ENCODE measurements around the gene HHAT.

The HHAT gene

GRCh38 chr1:210328746-210329503 is at the start of gene HHAT:
Gene HHAT, plus strand, starts transcription at chr1:210328902. Its CDS starts 20,074 bp downstream, at chr1:210348976.
- DNase-seq (ENCODE audit: low read depth in 2 of 2), result peak; percentile 30 to 50

DNA sequence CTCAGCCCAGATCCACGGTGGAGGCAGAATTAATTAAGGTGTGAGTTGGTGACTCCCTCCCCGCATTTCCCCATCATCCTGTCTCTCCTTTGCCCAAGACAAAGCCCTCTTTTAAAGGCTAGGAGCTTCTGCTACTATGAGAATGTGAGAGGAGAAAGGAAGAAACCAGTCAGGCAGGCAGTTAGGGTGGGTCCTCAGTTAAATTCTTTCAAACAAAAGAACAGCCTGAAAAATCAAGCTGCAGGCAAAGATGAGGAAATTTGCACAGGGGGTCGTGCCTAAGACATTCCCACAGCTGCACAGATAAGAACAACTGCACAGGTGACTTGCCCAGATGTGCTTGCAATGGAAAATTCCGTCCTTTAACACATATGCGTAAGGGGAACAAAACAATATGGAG is 48.5 kb upstream of the HHAT start:
- no peak for DNase-seq (ENCODE audit: low read depth in 2 of 2)

GRCh38 chr1:210288116-210288515 is 40.6 kb upstream of the HHAT start:
- no peak for DNase-seq (ENCODE audit: low read depth in 2 of 2)

- no peak for DNase-seq (ENCODE audit: low read depth in 2 of 2)
These were observed 39.5 kb upstream of the HHAT start for GRCh38 chr1:210289248-210289647.

DNA sequence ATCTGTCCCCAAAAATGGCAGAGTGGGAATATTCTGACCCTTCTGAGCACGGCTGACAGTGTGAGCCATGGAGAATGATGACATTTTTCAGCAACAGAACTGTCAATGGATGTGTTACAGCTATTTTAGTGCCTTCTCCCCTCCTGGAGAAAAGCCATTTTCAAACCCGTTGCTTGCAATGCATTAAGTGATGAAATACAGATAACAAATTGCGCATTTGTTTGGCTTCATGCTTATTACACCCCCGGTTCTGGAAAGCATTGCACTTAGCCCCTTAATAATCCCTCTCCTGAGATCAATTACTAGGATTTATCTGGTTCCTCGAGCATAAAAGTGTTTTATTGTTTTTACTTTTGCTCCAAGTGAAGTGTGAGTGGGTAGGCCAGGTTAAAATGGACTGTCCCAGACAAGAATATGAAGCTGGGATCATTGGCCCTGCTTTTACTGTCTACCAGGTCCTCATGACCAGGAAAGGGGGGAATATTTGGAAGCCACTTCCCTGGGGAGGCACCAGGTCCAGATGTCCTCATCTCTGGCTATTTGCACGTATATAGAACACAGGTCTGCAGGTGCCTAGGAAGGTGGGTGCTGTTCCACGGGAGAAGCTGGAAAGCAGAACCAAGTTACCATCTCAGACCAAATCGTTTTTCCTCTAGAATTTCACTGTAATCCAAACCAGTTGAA is 37.5 kb upstream of the HHAT start:
- DNase-seq (ENCODE audit: low read depth in 2 of 2), result no peak

DNA sequence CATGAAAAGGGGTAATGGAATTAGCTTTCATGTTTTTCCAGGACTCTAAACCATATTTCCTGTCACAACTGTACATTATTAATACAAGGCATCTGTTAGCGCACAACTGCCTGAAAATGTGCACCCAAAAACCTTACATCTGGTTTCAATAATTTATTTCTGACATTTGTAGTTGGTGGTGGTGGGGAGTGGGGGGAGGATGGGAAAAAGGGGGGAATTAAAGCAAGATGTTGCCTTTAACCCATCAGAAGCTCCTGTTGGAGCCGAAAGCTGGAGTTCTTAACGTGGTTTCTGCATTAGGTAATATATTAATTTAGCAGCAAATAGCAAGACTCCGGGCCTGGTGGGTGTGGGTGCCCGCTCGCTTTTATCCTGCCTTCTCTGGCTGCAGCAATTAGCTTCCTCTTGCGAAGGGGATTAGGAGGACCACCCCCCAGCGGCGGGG is 36.9 kb upstream of the HHAT start:
- DNase-seq (ENCODE audit: low read depth in 2 of 2), result no peak

DNA sequence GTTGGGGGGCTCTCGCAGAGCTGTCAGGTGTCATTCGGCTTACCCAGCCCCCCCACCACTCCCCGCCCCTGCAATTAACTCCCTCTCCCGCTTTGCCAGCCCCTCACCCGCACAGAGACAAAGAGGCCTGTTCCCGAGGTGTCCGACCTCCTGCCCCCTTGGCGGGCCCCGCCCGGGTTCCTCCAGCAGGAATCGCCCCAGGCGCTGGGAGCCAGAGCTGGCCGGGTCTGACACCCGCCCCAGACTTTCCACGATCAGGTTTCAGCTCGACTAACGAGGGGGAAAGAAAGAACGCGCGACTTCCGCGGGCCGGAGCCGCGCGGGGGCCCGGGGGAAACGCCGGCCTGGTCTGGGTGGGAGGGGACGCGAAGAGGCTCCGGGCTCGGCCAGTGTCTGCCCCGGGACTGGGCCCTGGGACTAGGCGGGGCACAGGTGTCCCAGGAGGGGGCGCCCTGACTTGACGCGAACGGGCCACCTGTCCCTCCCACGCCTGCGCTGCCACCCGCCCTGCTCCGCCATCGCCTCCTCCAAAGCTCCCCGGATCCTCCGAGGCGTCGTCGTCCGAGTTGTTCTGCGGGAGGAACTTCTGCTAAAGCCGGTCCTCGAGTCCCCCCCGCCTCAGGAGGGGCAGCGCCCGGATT is 36.4 kb upstream of the HHAT start:
- peak; percentile 8 to 29 for DNase-seq (ENCODE audit: low read depth in 2 of 2)

- no peak for DNase-seq (ENCODE audit: low read depth in 2 of 2)
These were observed 35.5 kb upstream of the HHAT start for GRCh38 chr1:210293171-210293607.

DNA sequence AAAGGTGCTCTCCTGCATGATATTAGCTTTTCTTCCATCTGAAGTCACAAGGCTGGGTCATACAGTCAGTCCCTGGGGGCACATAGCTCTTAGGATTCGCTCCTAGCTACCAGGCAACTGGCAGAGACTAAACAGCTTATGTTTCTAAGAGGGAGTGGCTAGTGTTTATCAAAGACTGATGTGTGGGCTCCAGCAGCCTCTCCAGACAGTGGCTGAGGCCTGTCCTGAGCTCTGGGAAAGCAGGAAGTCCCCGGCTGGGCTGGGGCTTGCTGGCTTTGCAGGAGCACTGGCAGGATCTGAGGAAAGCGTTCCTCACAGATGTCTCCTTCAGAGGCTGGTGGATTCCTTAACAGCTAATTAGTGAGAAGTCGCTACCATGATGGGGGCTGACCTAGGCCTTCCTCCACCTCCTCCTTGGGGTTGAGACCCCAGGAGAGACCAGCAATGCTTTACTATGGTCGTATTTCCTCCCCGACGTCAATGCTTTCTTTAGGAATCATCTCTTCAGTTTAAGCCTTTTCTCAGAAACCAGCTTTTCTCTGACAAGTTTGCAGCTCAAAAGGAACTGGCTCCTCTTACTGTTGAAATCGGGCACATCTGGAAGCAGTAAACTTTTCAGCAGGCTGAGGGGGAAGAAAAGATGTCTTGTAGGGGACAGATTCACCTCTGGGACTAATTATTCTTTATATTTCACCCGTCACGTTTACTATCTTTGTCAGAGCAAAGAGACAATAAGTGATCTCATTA is 33.5 kb upstream of the HHAT start:
- DNase-seq (ENCODE audit: low read depth in 2 of 2), result no peak

- DNase-seq (ENCODE audit: low read depth in 2 of 2), result no peak
These were observed 32.0 kb upstream of the HHAT start for GRCh38 chr1:210296682-210297081.

DNA sequence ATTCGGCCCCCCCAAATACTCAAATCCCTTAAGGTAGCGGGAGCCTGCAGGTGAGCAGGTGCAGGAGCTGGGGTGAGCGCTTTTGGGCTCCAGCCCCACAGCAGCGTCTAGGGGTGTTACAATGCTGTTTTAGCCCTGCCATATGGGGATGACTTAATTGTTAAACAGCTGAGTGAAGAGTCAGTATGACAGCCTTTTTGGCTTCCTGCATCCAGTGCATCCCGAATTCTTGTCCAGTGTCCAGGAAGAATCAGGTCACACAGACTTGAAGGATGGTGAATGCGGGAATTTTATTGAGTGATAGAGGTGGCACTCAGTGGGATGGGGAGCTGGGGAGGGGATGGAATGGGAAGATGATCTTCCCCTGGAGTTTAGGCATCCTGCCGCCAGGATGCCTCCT is 30.4 kb upstream of the HHAT start:
- no peak for DNase-seq (ENCODE audit: low read depth in 2 of 2)

- no peak for DNase-seq (ENCODE audit: low read depth in 2 of 2)
These were observed 29.8 kb upstream of the HHAT start for GRCh38 chr1:210298936-210299335.

GRCh38 chr1:210299501-210299900 is 29.2 kb upstream of the HHAT start:
- no peak for DNase-seq (ENCODE audit: low read depth in 2 of 2)

DNA sequence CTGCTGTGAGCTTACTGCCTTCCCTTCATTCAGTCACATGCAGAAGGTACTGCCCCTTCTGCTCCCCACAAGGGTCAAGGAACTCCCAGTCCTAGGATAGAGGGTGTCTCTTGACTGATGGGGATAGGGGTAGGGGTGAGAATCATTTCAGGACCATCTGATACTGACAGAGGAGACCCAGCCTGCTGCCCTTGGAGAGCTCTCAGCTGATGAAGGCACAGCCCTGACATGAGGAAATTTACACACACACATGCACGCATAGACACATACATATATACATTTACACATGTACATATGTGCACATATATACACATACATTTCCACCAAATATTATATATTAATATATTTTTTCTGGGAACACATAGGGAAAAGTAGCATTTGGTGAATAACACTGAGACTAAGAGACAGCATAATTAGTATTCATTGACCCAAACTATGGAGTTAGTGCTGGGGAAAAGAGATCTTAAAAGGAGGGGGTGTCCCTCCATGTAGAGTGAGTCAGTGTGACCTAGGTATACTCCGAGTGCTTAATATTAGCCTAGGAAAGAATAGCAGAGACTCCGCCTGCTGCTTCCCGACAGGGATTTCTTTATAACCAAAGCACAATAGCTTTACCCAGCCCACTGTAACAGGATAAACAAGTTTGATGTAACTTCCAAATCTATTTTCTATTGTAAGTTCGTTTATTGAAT is 27.6 kb upstream of the HHAT start:
- DNase-seq (ENCODE audit: low read depth in 2 of 2), result no peak

GRCh38 chr1:210301615-210302000 is 27.1 kb upstream of the HHAT start:
- DNase-seq (ENCODE audit: low read depth in 2 of 2), result no peak

DNA sequence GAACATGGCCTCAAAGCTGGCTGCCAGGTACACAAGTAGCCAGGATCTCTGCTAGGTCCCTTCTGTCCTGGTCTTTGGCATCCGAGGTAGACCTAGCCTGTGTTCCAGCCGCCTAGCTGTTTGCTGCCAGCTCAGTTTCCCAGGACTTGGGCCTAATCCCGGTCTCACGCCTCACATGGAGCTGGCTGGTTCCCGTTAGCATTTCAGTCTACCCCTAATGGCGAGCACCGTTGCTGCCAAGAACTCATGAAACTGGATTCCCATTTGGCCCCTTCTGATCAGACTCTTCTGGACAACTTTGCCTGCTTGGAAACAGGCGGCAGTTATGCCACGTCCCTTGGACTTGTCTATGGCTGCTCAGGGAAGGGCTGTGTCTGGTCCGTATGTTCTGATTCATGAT is 26.2 kb upstream of the HHAT start:
- no peak for DNase-seq (ENCODE audit: low read depth in 2 of 2)

DNA sequence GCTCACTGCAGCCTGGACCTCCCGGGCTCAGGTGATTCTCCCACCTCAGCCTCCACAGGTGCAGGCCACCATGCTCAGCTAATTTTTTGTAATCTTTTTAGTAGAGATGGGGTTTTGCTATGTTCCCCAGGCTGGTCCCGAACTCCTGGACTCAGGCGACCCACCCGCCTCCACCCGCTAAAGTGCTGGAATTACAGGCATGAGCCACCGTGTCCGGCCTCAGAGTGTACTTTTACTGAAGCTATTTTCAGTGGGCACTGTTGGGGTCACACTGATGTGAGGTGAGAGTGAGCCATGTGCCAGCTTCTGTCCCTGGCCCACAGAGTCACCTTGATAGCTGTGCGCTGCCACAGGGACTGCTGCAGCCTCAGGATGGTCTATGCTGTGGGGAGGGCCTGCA is 25.3 kb upstream of the HHAT start:
- DNase-seq (ENCODE audit: low read depth in 2 of 2), result no peak

DNA sequence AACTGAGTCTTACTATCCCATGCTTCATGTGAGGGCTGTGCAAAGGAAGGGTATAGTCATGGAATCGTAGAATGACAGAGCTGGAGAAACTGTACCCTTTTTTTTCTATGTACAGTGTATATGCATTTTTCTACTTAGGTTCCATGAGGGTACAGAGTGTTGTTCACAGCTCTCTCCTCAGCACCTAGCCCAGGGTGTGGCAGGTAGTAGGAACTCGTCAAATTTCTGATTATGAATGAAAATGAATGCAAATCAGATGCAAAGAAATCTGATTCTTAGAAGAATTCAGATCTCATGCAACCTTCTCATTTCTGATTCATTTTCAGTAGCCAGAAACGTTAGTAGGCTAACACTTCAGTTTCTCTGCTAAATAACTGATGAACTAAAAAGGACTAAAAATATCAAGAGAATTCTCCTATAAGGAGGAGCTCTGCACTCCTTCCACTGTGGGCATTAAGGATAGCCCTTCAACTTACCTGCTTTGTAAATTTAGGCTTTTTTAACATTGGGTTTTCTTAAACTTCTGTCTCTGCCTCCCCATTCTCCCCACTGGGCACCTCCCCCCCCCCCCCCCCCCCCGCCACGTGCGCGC is 18.0 kb upstream of the HHAT start:
- DNase-seq (ENCODE audit: low read depth in 2 of 2), result no peak

- DNase-seq (ENCODE audit: low read depth in 2 of 2), result no peak
These were observed 16.8 kb upstream of the HHAT start for GRCh38 chr1:210311726-210312493.

DNA sequence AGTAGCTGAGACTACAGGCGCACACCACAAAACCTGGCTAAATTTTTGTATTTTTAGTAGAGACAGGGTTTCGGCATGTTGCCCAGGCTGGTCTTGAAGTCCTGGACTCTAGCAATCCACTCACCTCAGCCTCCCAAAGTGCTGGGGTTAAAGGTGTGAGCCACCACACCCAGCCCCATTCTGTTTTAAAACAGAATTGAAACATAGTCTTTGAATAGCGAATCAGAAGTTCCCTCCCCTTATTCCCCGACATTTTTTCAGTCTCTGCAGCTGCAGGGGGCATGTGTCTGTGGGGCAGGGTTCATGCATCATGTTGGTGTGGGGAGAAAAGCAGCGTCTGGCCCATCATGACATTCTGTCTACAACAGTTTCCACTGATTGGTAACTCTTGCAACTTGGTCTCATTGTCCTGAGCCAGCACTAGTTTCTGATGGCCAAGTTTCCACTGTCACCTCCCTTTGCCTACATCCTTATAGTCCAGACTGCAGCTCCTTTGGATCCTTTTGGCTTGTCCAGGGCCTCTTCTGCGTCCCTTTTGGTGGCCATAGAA is 15.6 kb upstream of the HHAT start:
- no peak for DNase-seq (ENCODE audit: low read depth in 2 of 2)

All from activated CD4-positive, alpha-beta T cell treated with anti-CD3 and anti-CD28 coated beads for 24 hours (primary cell).